ENCODE results near the gene ZNF407.

- TF ChIP-seq CTCF (IDR thresholded peaks at IDR 0.05) (no peak), EP300 (IDR thresholded peaks at IDR 0.05) (no peak)
These were observed 383.8 kb downstream of the ZNF407 start for GRCh38 chr18:74981476-74981875.

All from stomach (tissue), 4 donors.